H1 (cell line): ENCODE data around the gene WDR49. TPM values are rescaled to one million over a fixed set of nuclear protein-coding genes. Genes with fewer than 3 reads are reported as not detected.

Experiments
- ASH2L ChIP-seq: fragments of 200-600, 300-600 bp; sonication (generic); IDR thresholded peaks from one replicate; pipeline ENCODE4 v1.7.1; 2017; ENCODE audit warnings: low read length
- EGR1 ChIP-seq: IDR thresholded peaks from 2 replicates; pipeline ENCODE4 v1.6.1; 2011; ENCODE audit warnings: low read depth, low read length, borderline replicate concordance
- GABPA ChIP-seq: IDR thresholded peaks from 2 replicates; pipeline ENCODE4 v1.6.1; 2011; ENCODE audit warnings: mild to moderate bottlenecking, low read length, moderate library complexity, borderline replicate concordance; ENCODE audit not compliant: insufficient read depth
- ZNF274 ChIP-seq: IDR thresholded peaks from 2 replicates; pipeline ENCODE4 v1.7.0; 2012; ENCODE audit warnings: low read length, borderline replicate concordance; ENCODE audit errors: extremely low read depth
- polyA plus RNA-seq, 7 experiments: library from polyadenylated mRNA; depleted of rRNA in 3 of 7; stranded (reverse) in 5 of 7; unstranded in 2 of 7; fragments of >200 nt in 5 of 7; fragments of 200-250 nt in 2 of 7; gene quantifications; 1 replicate in 5 of 7; 2 replicates in 1 of 7; 4 replicates in 1 of 7; pipeline versions ENCODE4 v1.2.1 to v1.2.3, GENCODE V29; 2011 to 2013; ENCODE audit warnings: missing spikeins in 2 of 7, mixed read lengths in 2 of 7
- total RNA-seq: library from RNA; stranded (reverse); fragmentation: NEBNext Ultra II Directional; extraction: Animal tissue kit (Norgen Biotek cat#: 25700); gene quantifications from 2 replicates; pipeline ENCODE4 v1.2.1, GENCODE V29; 2021

Gene WDR49
- total and polyA plus RNA-seq, 2 of the 8 experiments (the other 6 are each of a cell fraction or from before 2014, with no cell fraction given): 0.50 to 1.7 TPM

- no peak for TF ChIP-seq EGR1
- TF ChIP-seq ZNF274: no peak
- TF ChIP-seq GABPA: no peak
- no peak for TF ChIP-seq ASH2L
Measured at GRCh38 chr3:167450195-167450594, 203.5 kb downstream of the WDR49 start (continued).
